ENCODE data around the gene FN3K. TPM values are rescaled to one million over a fixed set of nuclear protein-coding genes. Genes with fewer than 3 reads are reported as not detected.

FN3K gene
- total and polyA plus RNA-seq, 2 donors (not counting 3 experiments of a cell fraction or from before 2014, with no cell fraction given), result 2.0 to 12.0 TPM

GRCh38 chr17:82720204-82720603 lies 15.2 kb upstream of the FN3K start:
- no peak for FAIRE-seq

More at GRCh38 chr17:82720204-82720603, 15.2 kb upstream of the FN3K start:
- Histone ChIP-seq H3K9me1 (replicated peaks; ENCODE audit: control insufficient read depth, extremely low read depth, insufficient read depth, low read length) (no peaks in the 10 kb centered on the region), H3K27ac (ENCODE audit: insufficient read depth, low read depth, low read length) (no peak overlapping the region), H3K4me2 (ENCODE audit: insufficient read depth, low read length) (no peak overlapping the region), H3K4me1 (ENCODE audit: control insufficient read depth, extremely low read depth, insufficient read depth, low read length) (peaks cover 12% of the 10 kb centered on the region), H4K20me1 (replicated peaks; ENCODE audit: control insufficient read depth, extremely low read depth, insufficient read depth, low read length) (no peaks in the 10 kb centered on the region), H3K4me3 (replicated peaks in 1 of 3; ENCODE audit: insufficient read depth in 1 of 3, low read depth in 1 of 3, low read length in 3 of 3) (no peak overlapping the region), H3K79me2 (ENCODE audit: control insufficient read depth, insufficient read depth, low read length) (peaks cover 13% of the 10 kb centered on the region), H3K27me3 (ENCODE audit: control insufficient read depth in 2 of 2, insufficient read depth in 2 of 2, low read length in 2 of 2) (no peaks in the 10 kb centered on the region), H3K36me3 (ENCODE audit: control insufficient read depth in 2 of 2, extremely low read depth in 1 of 2, insufficient read depth in 2 of 2, low read length in 2 of 2) (peaks cover 0 to 3% of the 10 kb centered on the region in 2 experiments), H3K9ac (replicated peaks; ENCODE audit: extremely low read depth, insufficient read depth, low read length) (no peak overlapping the region), H2AFZ (ENCODE audit: low read depth, low read length) (no peak overlapping the region), H3K9me3 (replicated peaks; ENCODE audit: control insufficient read depth, insufficient read depth, low read length) (no peaks in the 10 kb centered on the region)
- no TSS peak for BruUV-seq (replicated peaks)
- dilution Hi-C loops (cut with MboI; ENCODE audit: extremely low pct_ligation_motif_present, low sequenced_read_pairs) (no loop called here), intact Hi-C loops (cut with micrococcal nuclease) (no loop called here)
- POLR2A ChIA-PET, result no interaction called here
- no peak for TF ChIP-seq FOS (IDR thresholded peaks at IDR 0.05; ENCODE audit: borderline replicate concordance, insufficient read depth, low read length)
- TF ChIP-seq, protein P1, sequence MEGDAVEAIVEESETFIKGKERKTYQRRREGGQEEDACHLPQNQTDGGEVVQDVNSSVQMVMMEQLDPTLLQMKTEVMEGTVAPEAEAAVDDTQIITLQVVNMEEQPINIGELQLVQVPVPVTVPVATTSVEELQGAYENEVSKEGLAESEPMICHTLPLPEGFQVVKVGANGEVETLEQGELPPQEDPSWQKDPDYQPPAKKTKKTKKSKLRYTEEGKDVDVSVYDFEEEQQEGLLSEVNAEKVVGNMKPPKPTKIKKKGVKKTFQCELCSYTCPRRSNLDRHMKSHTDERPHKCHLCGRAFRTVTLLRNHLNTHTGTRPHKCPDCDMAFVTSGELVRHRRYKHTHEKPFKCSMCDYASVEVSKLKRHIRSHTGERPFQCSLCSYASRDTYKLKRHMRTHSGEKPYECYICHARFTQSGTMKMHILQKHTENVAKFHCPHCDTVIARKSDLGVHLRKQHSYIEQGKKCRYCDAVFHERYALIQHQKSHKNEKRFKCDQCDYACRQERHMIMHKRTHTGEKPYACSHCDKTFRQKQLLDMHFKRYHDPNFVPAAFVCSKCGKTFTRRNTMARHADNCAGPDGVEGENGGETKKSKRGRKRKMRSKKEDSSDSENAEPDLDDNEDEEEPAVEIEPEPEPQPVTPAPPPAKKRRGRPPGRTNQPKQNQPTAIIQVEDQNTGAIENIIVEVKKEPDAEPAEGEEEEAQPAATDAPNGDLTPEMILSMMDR (IDR thresholded peaks at IDR 0.05; ENCODE audit: extremely low read depth in 1 of 2, insufficient read depth in 1 of 2, low read depth in 1 of 2, low read length in 2 of 2), result no peak
- no peak for TF ChIP-seq EZH2 (IDR thresholded peaks at IDR 0.05; ENCODE audit: borderline replicate concordance, low read depth, low read length, severe bottlenecking)
- TF ChIP-seq GATA2 (IDR thresholded peaks at IDR 0.05; ENCODE audit: insufficient read depth, insufficient read length, low read depth, low read length), result no peak
- TF ChIP-seq MAX (IDR thresholded peaks at IDR 0.05; ENCODE audit: insufficient read depth, insufficient read length), result no peak
- no peak for TF ChIP-seq JUN (IDR thresholded peaks at IDR 0.05; ENCODE audit: borderline replicate concordance, insufficient read depth, insufficient read length, low read depth)
- TF ChIP-seq MYC (IDR thresholded peaks at IDR 0.05; ENCODE audit: low read depth, low read length), result no peak
- no peak for TF ChIP-seq POLR2AphosphoS5 (IDR thresholded peaks at IDR 0.05; ENCODE audit: insufficient read depth, low read depth, low read length)
- no peak for TF ChIP-seq POLR2A (IDR thresholded peaks at IDR 0.05; ENCODE audit: low read depth, low read length)
- DNase-seq (ENCODE audit: low read depth, low spot score), result no peak
- CTCF ChIA-PET, result no interaction called here
